ENCODE measurements around the gene RECQL5. TPM values are rescaled to one million over a fixed set of nuclear protein-coding genes. Genes with fewer than 3 reads are reported as not detected.

RECQL5 gene
- total RNA-seq, 4 donors from 2014 or later: 50.8 to 76.3 (median 60.5) TPM

- intact Hi-C loops (cut with DNase I; ENCODE audit: low total_unique reads): no loop called here
- WGBS, 2 donors: 95 to 97% methylated on average over 9 of the region's 9 CpGs
- TF ChIP-seq POLR2A (IDR thresholded peaks at IDR 0.05): no peak
- TF ChIP-seq, protein P1, sequence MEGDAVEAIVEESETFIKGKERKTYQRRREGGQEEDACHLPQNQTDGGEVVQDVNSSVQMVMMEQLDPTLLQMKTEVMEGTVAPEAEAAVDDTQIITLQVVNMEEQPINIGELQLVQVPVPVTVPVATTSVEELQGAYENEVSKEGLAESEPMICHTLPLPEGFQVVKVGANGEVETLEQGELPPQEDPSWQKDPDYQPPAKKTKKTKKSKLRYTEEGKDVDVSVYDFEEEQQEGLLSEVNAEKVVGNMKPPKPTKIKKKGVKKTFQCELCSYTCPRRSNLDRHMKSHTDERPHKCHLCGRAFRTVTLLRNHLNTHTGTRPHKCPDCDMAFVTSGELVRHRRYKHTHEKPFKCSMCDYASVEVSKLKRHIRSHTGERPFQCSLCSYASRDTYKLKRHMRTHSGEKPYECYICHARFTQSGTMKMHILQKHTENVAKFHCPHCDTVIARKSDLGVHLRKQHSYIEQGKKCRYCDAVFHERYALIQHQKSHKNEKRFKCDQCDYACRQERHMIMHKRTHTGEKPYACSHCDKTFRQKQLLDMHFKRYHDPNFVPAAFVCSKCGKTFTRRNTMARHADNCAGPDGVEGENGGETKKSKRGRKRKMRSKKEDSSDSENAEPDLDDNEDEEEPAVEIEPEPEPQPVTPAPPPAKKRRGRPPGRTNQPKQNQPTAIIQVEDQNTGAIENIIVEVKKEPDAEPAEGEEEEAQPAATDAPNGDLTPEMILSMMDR (IDR thresholded peaks at IDR 0.05): no peak
- DNase-seq (ENCODE audit: low spot score in 2 of 2): no peak
- no peak overlapping the region for H3K4me3 ChIP-seq (ENCODE audit: low read depth, poor library complexity, severe bottlenecking)
Measured at GRCh38 chr17:75703591-75703990, 36.6 kb upstream of the RECQL5 start.

GRCh38 chr17:75703191-75703590, 36.2 kb upstream of the RECQL5 start:
- 90 to 94% methylated on average over 12 of the region's 12 CpGs for WGBS, 2 donors
- no peak overlapping the region for H3K4me3 ChIP-seq (ENCODE audit: low read depth, poor library complexity, severe bottlenecking)
- DNase-seq (ENCODE audit: low spot score in 2 of 2): no peak
- no peak for TF ChIP-seq POLR2A (IDR thresholded peaks at IDR 0.05)
- TF ChIP-seq, protein P1 (IDR thresholded peaks at IDR 0.05): no peak
- intact Hi-C loops (cut with DNase I; ENCODE audit: low total_unique reads): no loop called here

- DNase-seq (ENCODE audit: low spot score in 2 of 2): no peak
- intact Hi-C loops (cut with DNase I; ENCODE audit: low total_unique reads): no loop called here
- WGBS, 2 donors: 81 to 92% methylated on average over 8 to 10 of the region's 10 CpGs
- no peak overlapping the region for H3K4me3 ChIP-seq (ENCODE audit: low read depth, poor library complexity, severe bottlenecking)
- TF ChIP-seq, protein P1 (IDR thresholded peaks at IDR 0.05): no peak
- no peak for TF ChIP-seq POLR2A (IDR thresholded peaks at IDR 0.05)
Measured at GRCh38 chr17:75701288-75701687, 34.3 kb upstream of the RECQL5 start.

GRCh38 chr17:75698659-75699058, 31.7 kb upstream of the RECQL5 start:
- DNase-seq (ENCODE audit: low spot score in 2 of 2): no peak
- 69 to 73% methylated on average over 3 of the region's 3 CpGs for WGBS, 2 donors
- no peak overlapping the region for H3K4me3 ChIP-seq (ENCODE audit: low read depth, poor library complexity, severe bottlenecking)
- no peak for TF ChIP-seq POLR2A (IDR thresholded peaks at IDR 0.05)
- TF ChIP-seq, protein P1 (IDR thresholded peaks at IDR 0.05): no peak
- intact Hi-C loops (cut with DNase I; ENCODE audit: low total_unique reads): no loop called here

DNA sequence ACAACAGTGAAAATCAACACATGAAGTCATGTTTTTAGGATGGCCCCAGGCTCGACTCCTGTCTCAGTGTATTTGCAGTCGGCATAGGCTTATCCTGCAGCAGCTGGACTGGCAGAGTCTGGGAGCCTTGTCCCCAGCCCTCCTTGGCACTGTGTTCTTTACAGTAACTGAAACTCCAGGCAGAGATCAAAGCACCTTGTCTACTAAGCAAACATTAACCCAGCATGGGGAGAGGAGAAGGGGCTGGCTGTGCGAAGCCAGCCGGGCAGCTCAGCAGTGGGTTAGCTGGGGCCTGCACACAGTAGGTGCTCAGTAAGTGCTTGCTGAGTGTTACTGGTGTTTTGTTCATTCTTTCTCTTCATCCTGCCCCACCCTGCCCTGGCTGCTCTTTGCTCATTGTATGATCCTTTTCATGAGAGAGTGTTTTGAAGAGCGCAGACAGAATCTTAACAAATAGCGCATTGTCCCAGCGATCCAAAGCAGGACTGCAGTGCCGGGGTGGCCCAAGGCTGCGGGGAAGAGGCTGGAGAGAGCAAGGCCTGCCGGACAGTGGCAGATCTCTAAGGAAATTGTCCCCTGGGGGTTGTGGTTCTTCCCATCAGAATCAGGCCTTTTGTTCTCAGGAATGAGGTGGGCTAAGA, 30.8 kb upstream of the RECQL5 start:
- TF ChIP-seq POLR2A (IDR thresholded peaks at IDR 0.05): no peak
- TF ChIP-seq, protein P1 (IDR thresholded peaks at IDR 0.05): no peak
- WGBS, 2 donors: 42 to 53% methylated on average over 10 of the region's 10 CpGs
- intact Hi-C loops (cut with DNase I; ENCODE audit: low total_unique reads): no loop called here
- H3K4me3 ChIP-seq (ENCODE audit: low read depth, poor library complexity, severe bottlenecking): no peak overlapping the region
- DNase-seq (ENCODE audit: low spot score in 2 of 2): no peak

GRCh38 chr17:75695830-75696271, 28.9 kb upstream of the RECQL5 start:
- intact Hi-C loops (cut with DNase I; ENCODE audit: low total_unique reads): no loop called here
- TF ChIP-seq, protein P1 (IDR thresholded peaks at IDR 0.05): no peak
- TF ChIP-seq POLR2A (IDR thresholded peaks at IDR 0.05): no peak
- WGBS, 2 donors: 39 to 46% methylated on average over 9 to 12 of the region's 12 CpGs
- DNase-seq (ENCODE audit: low spot score in 2 of 2): peak in 1 of 2 donors; percentile 85
- no peak overlapping the region for H3K4me3 ChIP-seq (ENCODE audit: low read depth, poor library complexity, severe bottlenecking)
